HCT116 (cell line): ENCODE measurements around the gene TNS2.
A peak's percentile ranks its signal among the peaks of the same experiment; 100 is the strongest.

ENCODE experiments used
- EGR1 ChIP-seq: IDR thresholded peaks from 2 replicates; pipeline ENCODE4 v1.6.1; 2012; ENCODE audit warnings: low read depth
- POLR2A ChIP-seq: IDR thresholded peaks from 2 replicates; pipeline ENCODE4 v1.7.0; 2011; ENCODE audit warnings: borderline replicate concordance; ENCODE audit not compliant: insufficient read depth, insufficient read length; ENCODE audit errors: extremely low read depth
- POLR2AphosphoS5 ChIP-seq: IDR thresholded peaks from 2 replicates; pipeline ENCODE4 v1.6.1; 2011; ENCODE audit warnings: mild to moderate bottlenecking, low read depth, low read length, moderate library complexity
- TF ChIP-seq, protein P1 (sequence below): IDR thresholded peaks from 2 replicates; pipeline ENCODE4 v1.6.1; 2012
- TF ChIP-seq, protein P2 (sequence below), 3 experiments: fragments of 200-600 bp in 1 of 3; sonication (generic) in 1 of 3; IDR thresholded peaks in 2 of 3; conservative IDR thresholded peaks in 1 of 3; 2 replicates each; pipeline ENCODE4 v1.5.1; 2012 to 2017; ENCODE audit warnings: low read depth in 2 of 3, low read length in 2 of 3, antibody characterized with exemption in 1 of 3, borderline replicate concordance in 1 of 3, control low read depth in 1 of 3, mild to moderate bottlenecking in 1 of 3, mixed read lengths in 1 of 3, mixed run types in 1 of 3, moderate library complexity in 1 of 3; ENCODE audit not compliant: insufficient read depth in 1 of 3

DNA sequence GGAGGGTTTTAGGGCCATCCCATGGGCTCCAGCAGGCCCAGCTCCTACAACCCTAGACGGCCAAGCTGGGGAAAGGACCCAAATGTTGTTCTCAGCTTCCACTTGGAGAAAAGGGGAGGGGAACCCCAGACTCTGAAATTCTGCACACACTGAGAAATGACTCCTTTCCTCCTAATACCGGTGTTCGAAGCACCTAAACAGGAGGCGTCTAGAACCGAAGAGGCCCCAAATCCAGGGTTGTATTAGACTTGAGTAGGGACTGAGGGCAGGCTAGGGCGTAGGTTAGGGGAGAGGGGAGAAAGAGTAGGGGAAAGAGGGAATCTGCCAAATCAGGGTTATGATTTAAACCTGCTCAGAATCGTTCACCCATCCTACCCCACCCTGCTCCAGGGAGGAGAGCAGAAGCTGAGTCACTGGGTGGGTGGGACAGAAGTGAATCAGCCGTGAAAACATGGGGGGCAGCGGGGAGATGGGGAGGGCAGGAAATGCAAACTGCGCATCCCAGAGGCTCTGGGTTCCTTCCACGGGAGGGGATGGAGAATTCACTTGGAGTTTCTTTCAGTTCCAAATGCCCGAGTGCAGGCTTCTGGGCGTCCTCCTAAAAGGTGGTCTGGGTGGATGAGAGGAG is 48.6 kb downstream of the TNS2 start:
- TF ChIP-seq, protein P1, sequence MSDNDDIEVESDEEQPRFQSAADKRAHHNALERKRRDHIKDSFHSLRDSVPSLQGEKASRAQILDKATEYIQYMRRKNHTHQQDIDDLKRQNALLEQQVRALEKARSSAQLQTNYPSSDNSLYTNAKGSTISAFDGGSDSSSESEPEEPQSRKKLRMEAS, result no peak
- TF ChIP-seq, protein P2, sequence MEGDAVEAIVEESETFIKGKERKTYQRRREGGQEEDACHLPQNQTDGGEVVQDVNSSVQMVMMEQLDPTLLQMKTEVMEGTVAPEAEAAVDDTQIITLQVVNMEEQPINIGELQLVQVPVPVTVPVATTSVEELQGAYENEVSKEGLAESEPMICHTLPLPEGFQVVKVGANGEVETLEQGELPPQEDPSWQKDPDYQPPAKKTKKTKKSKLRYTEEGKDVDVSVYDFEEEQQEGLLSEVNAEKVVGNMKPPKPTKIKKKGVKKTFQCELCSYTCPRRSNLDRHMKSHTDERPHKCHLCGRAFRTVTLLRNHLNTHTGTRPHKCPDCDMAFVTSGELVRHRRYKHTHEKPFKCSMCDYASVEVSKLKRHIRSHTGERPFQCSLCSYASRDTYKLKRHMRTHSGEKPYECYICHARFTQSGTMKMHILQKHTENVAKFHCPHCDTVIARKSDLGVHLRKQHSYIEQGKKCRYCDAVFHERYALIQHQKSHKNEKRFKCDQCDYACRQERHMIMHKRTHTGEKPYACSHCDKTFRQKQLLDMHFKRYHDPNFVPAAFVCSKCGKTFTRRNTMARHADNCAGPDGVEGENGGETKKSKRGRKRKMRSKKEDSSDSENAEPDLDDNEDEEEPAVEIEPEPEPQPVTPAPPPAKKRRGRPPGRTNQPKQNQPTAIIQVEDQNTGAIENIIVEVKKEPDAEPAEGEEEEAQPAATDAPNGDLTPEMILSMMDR (IDR thresholded peaks at IDR 0.05 in 2 of 3, conservative IDR thresholded peaks at IDR 0.05 in 1 of 3; ENCODE audit: borderline replicate concordance in 1 of 3, insufficient read depth in 1 of 3, low read depth in 2 of 3, low read length in 2 of 3), result no peak
- TF ChIP-seq POLR2A, result no peak
- TF ChIP-seq EGR1, result no peak
- TF ChIP-seq POLR2AphosphoS5, result peak; percentile 69
